Fibroblast of lung (primary cell): ENCODE measurements around the gene PSMB11.

ENCODE experiments used
- CTCF ChIP-seq, 2 donors: IDR thresholded peaks in 1 of 2; conservative IDR thresholded peaks in 1 of 2; 1 replicate in 1 of 2; 2 replicates in 1 of 2; pipeline ENCODE4 v1.5.1; 2011 to 2012; ENCODE audit warnings: low read length in 2 of 2, control low read depth in 1 of 2, inconsistent platforms in 1 of 2, low read depth in 1 of 2, mild to moderate bottlenecking in 1 of 2
- EZH2 ChIP-seq: IDR thresholded peaks from 2 replicates; pipeline ENCODE4 v1.5.1; 2012; ENCODE audit warnings: low read length, control low read depth, mild to moderate bottlenecking; ENCODE audit errors: missing control alignments

- TF ChIP-seq CTCF (conservative IDR thresholded peaks at IDR 0.05 in 1 of 2, IDR thresholded peaks at IDR 0.05 in 1 of 2; ENCODE audit: low read depth in 1 of 2, low read length in 2 of 2): no peak
- no peak for TF ChIP-seq EZH2
These were observed 32.9 kb downstream of the PSMB11 start for GRCh38 chr14:23074906-23075305.
